Activated T-helper 1 cell treated with anti-CD3 and anti-CD28 coated beads, Interleukin-12 subunit alpha, Interleukin-12 subunit beta, Interleukin-2, Interleukin-4 antibody, amounts not matched to agents 30 ng/mL and 10 ng/mL and 1 ng/mL, durations not matched to agents 14 hours and 24 hours and 36 hours (primary cell): ENCODE measurements around the gene CHN1. TPM values are rescaled to one million over a fixed set of nuclear protein-coding genes. Genes with fewer than 3 reads are reported as not detected.

ENCODE experiments used
- DNase-seq: peaks from one replicate; pipeline ENCODE4 v3.0.0; 2021; ENCODE audit warnings: low spot score
- H3K27ac Mint-ChIP-seq: one replicate; pipeline ENCODE4 v1.8.0; 2021; ENCODE audit warnings: mild to moderate bottlenecking, mixed read lengths
- H3K27me3 Mint-ChIP-seq: one replicate; pipeline ENCODE4 v1.8.0; 2022; ENCODE audit warnings: mild to moderate bottlenecking, moderate library complexity, mixed read lengths; ENCODE audit not compliant: insufficient read depth
- H3K36me3 Mint-ChIP-seq: one replicate; pipeline ENCODE4 v1.8.0; 2021; ENCODE audit warnings: low read depth, mixed read lengths
- H3K4me1 Mint-ChIP-seq: one replicate; pipeline ENCODE4 v1.8.0; 2021; ENCODE audit warnings: low read depth, mixed read lengths
- H3K4me3 Mint-ChIP-seq: one replicate; pipeline ENCODE4 v1.8.0; 2021; ENCODE audit warnings: mild to moderate bottlenecking, moderate library complexity, mixed read lengths
- H3K9me3 Mint-ChIP-seq: one replicate; pipeline ENCODE4 v1.8.0; 2021; ENCODE audit warnings: mixed read lengths
- intact Hi-C: fragments of 100-400 bp; cut with micrococcal nuclease; formaldehyde crosslinking; loops from one replicate; pipeline ENCODE4 v1.15.1; 2024
- total RNA-seq: library from RNA; stranded (reverse); gene quantifications from 2 replicates; pipeline ENCODE4 v1.2.3, GENCODE V29; 2022

Gene CHN1
- total RNA-seq, 1 donor from 2014 or later: 3.4 TPM

- intact Hi-C loops: no loop called here
Measured at GRCh38 chr2:174963437-174964400, 41.5 kb downstream of the CHN1 start.

GRCh38 chr2:174959787-174960186 lies 45.4 kb downstream of the CHN1 start:
- Mint-ChIP-seq H3K9me3 (no peaks in the 10 kb centered on the region), H3K27ac (no peak overlapping the region), H3K4me1 (peaks cover 4% of the 10 kb centered on the region), H3K36me3 (no peaks in the 10 kb centered on the region), H3K4me3 (no peak overlapping the region), H3K27me3 (peaks cover 5% of the 10 kb centered on the region)
- no peak for DNase-seq
- intact Hi-C loops: no loop called here

More at GRCh38 chr2:174963437-174964400, 41.5 kb downstream of the CHN1 start:
- Mint-ChIP-seq H3K4me3 (no peak overlapping the region), H3K4me1 (peaks cover 16% of the 10 kb centered on the region), H3K27me3 (peaks cover 3% of the 10 kb centered on the region), H3K9me3 (no peaks in the 10 kb centered on the region), H3K27ac (no peak overlapping the region), H3K36me3 (no peaks in the 10 kb centered on the region)
- DNase-seq: no peak

- H3K4me1 Mint-ChIP-seq: peaks cover 4% of the 10 kb centered on the region
- H3K27ac Mint-ChIP-seq: no peak overlapping the region
- intact Hi-C loops: no loop called here
Measured at GRCh38 chr2:174957050-174957449, 48.1 kb downstream of the CHN1 start.

GRCh38 chr2:174952607-174953006 lies 52.6 kb downstream of the CHN1 start:
- H3K4me1 Mint-ChIP-seq: peaks cover 4% of the 10 kb centered on the region
- H3K9me3 Mint-ChIP-seq: no peaks in the 10 kb centered on the region
- no peak for DNase-seq
- H3K4me3 Mint-ChIP-seq: no peak overlapping the region
- no peak overlapping the region for H3K27ac Mint-ChIP-seq
- peaks cover 16% of the 10 kb centered on the region for H3K27me3 Mint-ChIP-seq
- intact Hi-C loops: no loop called here
- no peaks in the 10 kb centered on the region for H3K36me3 Mint-ChIP-seq

More at GRCh38 chr2:174957050-174957449, 48.1 kb downstream of the CHN1 start:
- DNase-seq: no peak
- Mint-ChIP-seq H3K27me3 (peaks cover 16% of the 10 kb centered on the region), H3K36me3 (no peaks in the 10 kb centered on the region), H3K4me3 (no peak overlapping the region), H3K9me3 (no peaks in the 10 kb centered on the region)

GRCh38 chr2:174951745-174952144 lies 53.4 kb downstream of the CHN1 start:
- no peak for DNase-seq
- Mint-ChIP-seq H3K4me3 (no peak overlapping the region), H3K27ac (no peak overlapping the region), H3K27me3 (peaks cover 16% of the 10 kb centered on the region), H3K4me1 (peaks cover 4% of the 10 kb centered on the region), H3K36me3 (no peaks in the 10 kb centered on the region), H3K9me3 (no peaks in the 10 kb centered on the region)
- intact Hi-C loops: no loop called here

GRCh38 chr2:174949988-174950687 lies 55.0 kb downstream of the CHN1 start:
- H3K4me3 Mint-ChIP-seq: no peak overlapping the region
- H3K27me3 Mint-ChIP-seq: peaks cover 17% of the 10 kb centered on the region
- H3K27ac Mint-ChIP-seq: no peak overlapping the region
- no peaks in the 10 kb centered on the region for H3K36me3 Mint-ChIP-seq
- H3K9me3 Mint-ChIP-seq: no peaks in the 10 kb centered on the region
- peaks cover 4% of the 10 kb centered on the region for H3K4me1 Mint-ChIP-seq
- intact Hi-C loops: no loop called here
- no peak for DNase-seq

GRCh38 chr2:174945601-174946260 lies 59.5 kb downstream of the CHN1 start:
- no peak for DNase-seq
- intact Hi-C loops: no loop called here
- H3K27me3 Mint-ChIP-seq: peaks cover 6% of the 10 kb centered on the region
- H3K27ac Mint-ChIP-seq: no peak overlapping the region
- H3K9me3 Mint-ChIP-seq: no peaks in the 10 kb centered on the region
- peaks cover 1% of the 10 kb centered on the region for H3K36me3 Mint-ChIP-seq
- H3K4me1 Mint-ChIP-seq: no peaks in the 10 kb centered on the region
- H3K4me3 Mint-ChIP-seq: no peak overlapping the region

- no peak overlapping the region for H3K27ac Mint-ChIP-seq
- no peak overlapping the region for H3K4me3 Mint-ChIP-seq
- no peaks in the 10 kb centered on the region for H3K27me3 Mint-ChIP-seq
- H3K4me1 Mint-ChIP-seq: no peaks in the 10 kb centered on the region
- peaks cover 1% of the 10 kb centered on the region for H3K36me3 Mint-ChIP-seq
- intact Hi-C loops: no loop called here
- DNase-seq: no peak
- H3K9me3 Mint-ChIP-seq: no peaks in the 10 kb centered on the region
Measured at GRCh38 chr2:174939046-174939445, 66.1 kb downstream of the CHN1 start.

GRCh38 chr2:174931724-174932123 lies 73.5 kb downstream of the CHN1 start:
- DNase-seq: no peak
- Mint-ChIP-seq H3K4me3 (no peak overlapping the region), H3K9me3 (no peaks in the 10 kb centered on the region), H3K36me3 (no peaks in the 10 kb centered on the region), H3K4me1 (no peaks in the 10 kb centered on the region), H3K27ac (no peak overlapping the region), H3K27me3 (no peaks in the 10 kb centered on the region)
- intact Hi-C loops: no loop called here

GRCh38 chr2:174929786-174930185 lies 75.4 kb downstream of the CHN1 start:
- Mint-ChIP-seq H3K27me3 (no peaks in the 10 kb centered on the region), H3K4me1 (no peaks in the 10 kb centered on the region), H3K4me3 (no peak overlapping the region), H3K9me3 (no peaks in the 10 kb centered on the region), H3K36me3 (no peaks in the 10 kb centered on the region), H3K27ac (no peak overlapping the region)
- no peak for DNase-seq
- intact Hi-C loops: no loop called here

- no peaks in the 10 kb centered on the region for H3K36me3 Mint-ChIP-seq
- no peak overlapping the region for H3K4me3 Mint-ChIP-seq
- no peaks in the 10 kb centered on the region for H3K4me1 Mint-ChIP-seq
- intact Hi-C loops: no loop called here
- no peaks in the 10 kb centered on the region for H3K9me3 Mint-ChIP-seq
- H3K27ac Mint-ChIP-seq: no peak overlapping the region
- no peak for DNase-seq
- no peaks in the 10 kb centered on the region for H3K27me3 Mint-ChIP-seq
Measured at GRCh38 chr2:174925046-174925784, 80.0 kb downstream of the CHN1 start.

GRCh38 chr2:174924061-174924693 lies 81.0 kb downstream of the CHN1 start:
- Mint-ChIP-seq H3K4me3 (no peak overlapping the region), H3K36me3 (no peaks in the 10 kb centered on the region), H3K27me3 (no peaks in the 10 kb centered on the region), H3K4me1 (no peaks in the 10 kb centered on the region), H3K9me3 (no peaks in the 10 kb centered on the region), H3K27ac (no peak overlapping the region)
- intact Hi-C loops: no loop called here
- no peak for DNase-seq
